A172 (cell line): ENCODE data around the gene TMEM175. TPM values are rescaled to one million over a fixed set of nuclear protein-coding genes. Genes with fewer than 3 reads are reported as not detected.

Experiments
- DNase-seq: peaks from one replicate; pipeline ENCODE4 v3.0.0-alpha.2; 2015; ENCODE audit warnings: low spot score
- total RNA-seq: library from RNA; depleted of rRNA; stranded (reverse); fragments of >200 nt; shearing (Covaris generic); gene quantifications from 2 replicates; pipeline ENCODE4 v1.2.3, GENCODE V29; 2014

TMEM175 gene
- total RNA-seq, 1 experiment from 2014 or later = 27.5 TPM

DNA sequence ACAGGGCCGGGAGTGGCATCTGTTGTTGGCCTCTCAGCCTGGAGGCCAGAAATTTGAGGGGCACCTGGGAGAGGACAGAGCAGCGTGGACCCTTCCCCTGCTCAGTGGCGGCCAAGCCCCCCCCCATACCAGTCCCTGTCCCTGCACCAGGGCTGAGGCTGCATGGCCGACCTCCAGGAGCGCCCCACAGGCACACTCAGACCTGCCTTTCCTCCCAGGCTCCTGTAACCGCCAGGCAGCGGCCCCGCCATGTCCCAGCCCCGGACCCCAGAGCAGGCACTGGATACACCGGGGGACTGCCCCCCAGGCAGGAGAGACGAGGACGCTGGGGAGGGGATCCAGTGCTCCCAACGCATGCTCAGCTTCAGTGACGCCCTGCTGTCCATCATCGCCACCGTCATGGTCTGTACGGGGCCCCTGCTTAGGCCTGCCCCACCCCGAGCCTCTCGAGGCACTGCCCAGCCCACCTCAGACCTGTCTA, 15.3 kb downstream of the TMEM175 start:
- DNase-seq = no peak

DNA sequence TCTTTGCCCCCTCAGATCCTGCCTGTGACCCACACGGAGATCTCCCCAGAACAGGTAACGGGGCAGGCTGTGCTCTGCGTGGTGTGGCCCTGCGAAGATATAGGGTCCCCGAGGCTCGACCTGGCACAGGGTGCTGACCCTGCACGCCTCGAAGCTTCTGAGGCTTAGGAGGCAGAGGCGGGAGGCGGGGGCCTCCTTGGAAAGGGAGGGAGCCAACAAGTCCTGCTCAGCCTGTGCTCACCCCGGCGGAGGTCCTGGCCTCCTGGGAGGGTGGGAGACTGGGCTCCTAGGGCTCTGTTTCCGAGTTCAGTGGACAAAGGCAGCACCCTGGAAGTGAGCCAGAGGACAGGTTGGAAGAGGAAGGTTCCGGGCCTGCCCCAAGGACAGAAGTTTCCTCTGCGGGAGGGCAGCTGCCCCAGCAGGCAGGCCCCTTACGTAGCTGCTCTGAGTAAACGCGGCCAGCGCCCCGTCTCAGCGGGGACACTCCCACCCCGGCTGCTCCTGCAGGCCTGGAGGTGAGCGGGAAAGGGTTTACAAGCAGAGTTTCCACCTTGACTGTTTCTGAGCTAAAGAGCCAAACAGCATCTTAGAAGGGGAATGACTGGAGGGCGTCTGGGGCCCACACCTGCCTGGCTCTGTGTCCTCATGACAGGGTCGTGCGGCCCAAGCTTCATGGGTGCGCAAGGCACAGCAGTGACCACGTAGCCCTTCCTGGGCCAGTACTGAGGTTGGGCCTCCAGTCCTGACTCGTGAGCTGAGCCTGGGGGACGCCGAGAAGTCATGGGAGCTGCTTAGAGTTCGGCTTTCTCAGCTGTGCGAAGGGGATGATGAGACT, 16.1 kb downstream of the TMEM175 start:
- DNase-seq = no peak

GRCh38 chr4:948936-949300, 16.7 kb downstream of the TMEM175 start:
- DNase-seq = no peak

DNA sequence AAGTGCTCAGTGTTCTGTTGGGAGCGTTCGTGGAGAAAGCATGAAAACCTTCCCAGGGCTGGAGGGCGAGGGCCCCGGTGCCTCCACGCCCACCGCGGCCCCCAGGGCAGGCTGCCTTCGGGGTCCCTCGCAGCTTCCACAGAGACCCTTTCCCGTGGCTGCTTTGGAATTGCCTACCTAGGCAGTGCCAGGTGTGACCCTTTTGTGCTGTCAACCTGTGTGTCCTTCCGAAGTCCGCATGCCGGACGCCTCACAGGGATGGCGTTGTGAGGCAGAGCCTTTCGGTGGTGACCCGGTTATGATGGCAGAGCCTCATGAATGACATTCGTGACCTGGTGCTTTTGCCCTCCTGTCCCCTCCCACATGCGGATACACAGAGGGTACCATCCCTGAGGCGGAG, 17.4 kb downstream of the TMEM175 start:
- no peak for DNase-seq

DNA sequence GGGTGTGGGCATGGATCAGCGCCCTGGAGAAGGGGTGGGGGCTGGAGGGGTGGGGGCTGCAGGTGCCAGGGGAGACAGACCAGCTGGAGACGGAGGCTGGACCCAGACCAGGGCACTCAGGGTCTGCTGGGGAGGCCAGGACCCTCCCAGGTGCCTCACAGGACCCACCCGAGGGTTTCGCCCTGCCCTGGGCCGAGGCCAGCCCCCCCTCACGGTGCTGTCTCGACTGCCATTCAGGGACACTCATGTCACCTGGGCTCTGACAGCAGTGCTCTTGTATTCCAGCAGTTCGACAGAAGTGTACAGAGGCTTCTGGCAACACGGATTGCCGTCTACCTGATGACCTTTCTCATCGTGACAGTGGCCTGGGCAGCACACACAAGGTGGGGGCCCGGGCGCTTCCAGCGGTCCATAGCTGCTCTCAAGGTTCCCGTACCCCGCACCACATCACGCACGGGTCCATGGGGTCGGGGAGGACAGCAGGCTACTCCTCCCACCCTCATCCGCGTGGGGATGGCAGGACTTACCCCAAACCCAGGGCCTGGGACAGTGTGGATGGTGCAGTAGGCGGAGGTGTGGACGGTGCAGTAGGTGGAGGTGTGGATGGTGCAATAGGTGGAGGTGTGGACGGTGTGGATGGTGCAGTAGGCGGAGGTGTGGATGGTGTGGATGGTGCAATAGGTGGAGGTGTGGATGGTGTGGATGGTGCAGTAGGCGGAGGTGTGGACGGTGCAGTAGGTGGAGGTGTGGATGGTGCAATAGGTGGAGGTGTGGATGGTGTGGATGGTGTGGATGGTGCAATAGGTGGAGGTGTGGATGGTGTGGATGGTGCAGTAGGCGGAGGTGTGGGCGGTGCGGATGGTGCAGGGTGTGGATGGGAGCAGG, 18.1 kb downstream of the TMEM175 start:
- DNase-seq = no peak

GRCh38 chr4:951186-951585, 18.9 kb downstream of the TMEM175 start:
- no peak for DNase-seq

GRCh38 chr4:951594-952468, 19.6 kb downstream of the TMEM175 start:
- DNase-seq = no peak

DNA sequence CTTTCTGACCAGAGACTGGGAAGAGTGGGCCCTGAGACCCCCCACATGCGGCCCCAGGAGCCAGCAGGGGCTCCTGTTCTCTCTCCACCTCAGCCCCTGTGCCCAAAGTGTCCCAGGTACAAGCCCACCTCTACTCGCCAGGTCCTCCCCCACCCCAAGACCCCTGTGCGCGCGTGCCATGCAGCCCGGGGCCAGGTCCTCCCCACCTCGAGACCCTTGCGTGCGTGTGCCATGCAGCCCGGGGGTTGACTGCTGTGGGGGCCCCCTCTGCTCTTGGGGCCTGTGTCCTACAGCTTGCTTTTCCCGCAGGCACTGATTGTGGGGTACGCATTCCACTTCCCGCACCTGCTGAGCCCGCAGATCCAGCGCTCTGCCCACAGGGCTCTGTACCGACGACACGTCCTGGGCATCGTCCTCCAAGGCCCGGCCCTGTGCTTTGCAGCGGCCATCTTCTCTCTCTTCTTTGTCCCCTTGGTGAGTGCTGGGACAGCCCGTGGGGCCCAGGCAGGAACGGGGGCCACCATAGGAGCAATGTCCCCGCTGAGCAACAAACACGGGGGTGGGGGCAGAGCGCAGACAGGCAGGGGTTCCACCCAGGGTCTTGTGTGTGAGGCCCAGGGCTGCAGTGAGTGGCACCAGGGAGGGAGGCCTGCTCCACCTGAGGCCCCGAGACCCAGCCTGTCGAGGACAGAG, 20.8 kb downstream of the TMEM175 start:
- no peak for DNase-seq

DNA sequence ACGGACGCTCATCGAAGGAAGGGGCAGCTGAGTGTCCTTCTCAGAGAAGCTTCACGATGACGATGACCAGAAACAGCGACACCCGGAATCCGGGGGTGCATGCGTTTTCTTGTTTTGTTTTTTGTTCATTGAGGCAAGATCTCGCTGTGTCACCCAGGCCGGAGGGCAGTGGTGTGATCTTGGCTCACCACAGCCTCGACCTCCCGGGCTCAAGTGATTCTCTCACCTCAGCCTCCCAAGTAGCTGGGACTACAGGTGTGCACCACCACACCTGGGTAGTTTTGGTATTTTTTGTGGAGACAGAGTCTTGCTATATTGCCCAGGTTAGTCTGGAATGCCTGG, 21.3 kb downstream of the TMEM175 start:
- DNase-seq = no peak

DNA sequence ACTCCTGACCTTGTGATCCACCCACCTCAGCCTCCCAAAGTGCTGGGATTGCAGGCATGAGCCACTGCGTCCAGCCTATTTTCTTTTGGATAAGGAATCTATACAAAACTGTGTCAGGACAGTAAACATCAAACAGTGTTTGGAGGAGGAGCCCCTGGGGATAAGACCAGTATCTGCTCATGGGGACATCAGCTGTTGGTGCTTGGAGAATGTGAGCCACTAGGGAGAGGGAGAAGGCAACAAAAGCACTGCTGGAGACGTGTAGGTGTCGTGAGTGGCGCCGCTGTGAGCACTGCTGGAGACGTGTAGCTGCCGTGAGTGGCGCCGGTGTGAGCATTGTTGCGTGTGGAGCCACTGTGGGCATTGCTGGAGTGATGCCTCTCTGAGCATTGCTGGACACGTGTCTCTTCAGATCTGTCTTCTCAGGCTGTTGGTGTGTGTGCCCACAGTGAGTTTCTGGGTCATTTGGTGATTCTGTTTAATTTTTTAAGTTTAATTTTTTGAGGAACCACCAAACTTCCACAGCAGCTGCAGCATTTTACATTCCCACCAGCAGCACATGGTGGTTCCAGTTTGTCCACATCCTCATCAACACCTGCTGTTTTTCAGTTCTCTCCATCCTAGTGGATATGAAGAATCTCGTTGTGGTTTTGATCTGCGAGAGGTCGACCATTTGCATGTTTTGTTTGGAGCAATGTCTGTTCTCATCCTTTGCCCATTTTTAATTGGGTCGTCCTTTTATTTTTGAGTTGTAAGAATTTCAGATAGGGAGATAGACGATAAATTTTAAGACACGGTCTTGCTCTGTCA, 22.2 kb downstream of the TMEM175 start:
- no peak for DNase-seq

DNA sequence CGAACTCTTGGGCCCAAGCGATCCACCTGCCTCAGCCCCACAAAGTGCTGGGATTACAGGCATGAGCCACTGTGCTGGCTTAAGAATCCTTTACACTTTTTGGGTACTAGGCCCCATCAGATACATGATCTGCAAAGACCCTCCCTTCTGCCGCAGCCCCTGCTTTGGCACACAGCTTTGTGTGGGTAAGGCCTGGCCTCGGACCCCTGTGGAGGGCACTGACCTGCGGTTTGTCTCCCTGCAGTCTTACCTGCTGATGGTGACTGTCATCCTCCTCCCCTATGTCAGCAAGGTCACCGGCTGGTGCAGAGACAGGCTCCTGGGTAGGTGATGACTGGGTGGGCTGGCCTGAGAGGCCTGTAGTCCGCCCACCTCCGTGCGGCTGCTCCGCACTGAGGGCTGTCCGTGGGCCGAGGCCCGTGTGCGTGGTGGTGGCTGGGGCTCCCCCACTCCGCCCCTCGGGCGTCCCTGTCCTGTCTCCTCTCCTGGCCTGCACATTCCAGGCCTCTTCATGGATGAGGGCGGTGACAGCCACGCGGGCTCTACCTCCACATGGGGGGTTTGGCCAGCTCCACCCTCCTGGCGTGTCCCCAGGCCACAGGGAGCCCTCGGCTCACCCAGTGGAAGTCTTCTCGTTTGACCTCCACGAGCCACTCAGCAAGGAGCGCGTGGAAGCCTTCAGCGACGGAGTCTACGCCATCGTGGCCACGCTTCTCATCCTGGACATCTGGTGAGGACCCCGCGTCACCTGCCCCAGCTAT, 23.1 kb downstream of the TMEM175 start:
- DNase-seq = no peak

DNA sequence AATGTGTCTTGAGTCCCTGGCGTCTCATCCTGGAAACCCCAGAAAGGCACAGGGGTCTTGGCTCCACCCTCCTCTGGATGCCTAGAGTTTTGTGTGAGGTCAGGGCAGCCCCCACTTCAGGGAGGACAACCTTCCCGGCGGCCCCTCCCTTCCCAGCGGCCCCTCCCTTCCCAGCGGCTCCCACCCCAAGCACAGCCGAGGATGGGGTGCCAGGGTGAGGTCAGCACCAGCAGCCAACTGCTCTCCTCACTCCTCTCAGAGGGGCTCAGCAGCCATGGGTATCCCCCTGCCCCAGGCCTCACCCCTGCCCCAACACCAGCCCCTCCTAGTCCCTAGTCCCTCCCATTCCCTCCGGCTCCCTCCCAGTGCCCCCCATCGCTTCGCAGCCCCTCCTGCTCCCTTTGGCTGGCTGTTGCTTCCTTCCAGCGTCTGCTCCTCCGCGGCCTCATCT, 23.7 kb downstream of the TMEM175 start:
- no peak for DNase-seq

DNA sequence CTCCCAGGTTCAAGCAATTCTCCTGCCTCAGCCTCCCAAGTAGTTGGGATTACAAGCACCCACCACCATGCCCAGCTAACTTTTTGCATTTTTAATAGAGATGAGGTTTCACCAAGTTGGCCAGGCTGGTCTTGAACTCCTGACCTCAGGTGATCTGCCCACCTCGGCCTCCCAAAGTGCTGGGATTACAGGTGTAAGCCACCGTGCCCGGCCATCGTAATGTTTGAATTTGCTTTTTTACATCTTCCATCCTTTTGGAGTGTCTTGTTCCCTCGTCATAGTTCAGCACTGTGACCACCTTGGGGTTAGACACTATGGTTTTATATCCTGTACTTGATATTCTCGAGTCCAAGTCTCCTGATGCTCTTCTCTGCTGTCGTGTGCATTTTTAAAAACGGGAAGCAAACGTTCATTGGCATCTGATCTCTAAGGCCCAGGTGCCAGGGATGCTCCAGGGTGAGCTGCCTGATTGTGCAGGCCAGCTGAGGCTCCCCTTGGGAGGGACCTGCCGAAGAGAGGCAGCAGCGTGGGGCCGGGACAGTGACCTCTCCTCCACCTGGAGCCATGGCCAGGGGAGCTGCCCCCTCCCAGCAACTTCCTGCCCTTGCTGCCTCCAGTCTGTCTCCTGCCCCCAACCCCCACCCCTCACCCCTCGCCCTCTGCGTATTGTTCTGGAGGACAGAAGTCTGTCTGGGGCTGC, 24.4 kb downstream of the TMEM175 start:
- no peak for DNase-seq

DNA sequence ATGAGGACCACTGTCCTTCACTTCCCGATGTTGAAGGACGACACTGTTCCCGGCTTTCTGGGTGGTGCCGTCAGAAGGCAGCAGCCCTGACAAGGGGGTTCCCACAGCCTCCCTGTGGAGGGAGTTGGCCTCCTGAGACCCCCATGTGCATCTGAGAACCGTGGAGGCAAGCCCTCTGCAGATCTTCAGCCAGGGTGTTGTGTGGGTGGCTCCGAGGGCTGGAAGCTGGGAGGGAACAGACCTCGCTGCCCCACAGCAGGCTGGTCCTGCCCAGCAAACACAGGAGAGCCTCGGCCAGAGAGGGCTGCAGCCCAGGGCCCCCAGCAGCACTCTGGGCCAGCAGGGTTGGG, 24.9 kb downstream of the TMEM175 start:
- DNase-seq = no peak

DNA sequence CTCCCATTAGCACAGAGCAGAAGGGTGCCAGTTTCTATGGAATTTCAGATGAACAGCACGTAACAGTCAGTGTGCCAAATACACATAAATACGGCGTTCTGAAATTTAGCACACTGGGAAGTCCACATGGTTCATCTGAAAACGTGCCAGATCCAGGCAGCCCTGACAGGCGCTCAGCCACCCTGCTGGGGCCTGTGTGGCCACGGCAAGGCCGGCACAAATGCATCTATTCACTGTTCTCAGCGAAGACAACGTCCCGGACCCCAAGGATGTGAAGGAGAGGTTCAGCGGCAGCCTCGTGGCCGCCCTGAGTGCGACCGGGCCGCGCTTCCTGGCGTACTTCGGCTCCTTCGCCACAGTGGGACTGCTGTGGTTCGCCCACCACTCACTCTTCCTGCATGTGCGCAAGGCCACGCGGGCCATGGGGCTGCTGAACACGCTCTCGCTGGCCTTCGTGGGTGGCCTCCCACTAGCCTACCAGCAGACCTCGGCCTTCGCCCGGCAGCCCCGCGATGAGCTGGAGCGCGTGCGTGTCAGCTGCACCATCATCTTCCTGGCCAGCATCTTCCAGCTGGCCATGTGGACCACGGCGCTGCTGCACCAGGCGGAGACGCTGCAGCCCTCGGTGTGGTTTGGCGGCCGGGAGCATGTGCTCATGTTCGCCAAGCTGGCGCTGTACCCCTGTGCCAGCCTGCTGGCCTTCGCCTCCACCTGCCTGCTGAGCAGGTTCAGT, 25.5 kb downstream of the TMEM175 start:
- DNase-seq = no peak

- DNase-seq = no peak
Observed at GRCh38 chr4:958314-958665, 26.0 kb downstream of the TMEM175 start.

- DNase-seq = no peak
Observed at GRCh38 chr4:958696-959337, 26.6 kb downstream of the TMEM175 start.
